Keratinocyte (primary cell): Measurements from ENCODE around the gene MESP2. TPM values are rescaled to one million over a fixed set of nuclear protein-coding genes. Genes with fewer than 3 reads are reported as not detected.

Experiments used
- DNase-seq: peaks from one replicate; pipeline ENCODE4 v3.0.0-alpha.2; 2011; ENCODE audit warnings: low read depth, missing footprints, low spot score
- FAIRE-seq: peaks from 2 replicates; lab custom pipeline; 2011; peaks lifted over from hg19 to GRCh38; lab: Jason Lieb, UNC
- H2AFZ ChIP-seq: 2 replicates; pipeline ENCODE4 v1.6.0; 2012; ENCODE audit warnings: low read length, control low read depth, inconsistent platforms; ENCODE audit not compliant: control insufficient read depth
- H3K27ac ChIP-seq: 2 replicates; pipeline ENCODE4 v1.5.1; 2011; ENCODE audit warnings: low read length; ENCODE audit not compliant: control insufficient read depth, insufficient read depth
- H3K27me3 ChIP-seq: 3 replicates; pipeline ENCODE4 v1.6.0; 2011; ENCODE audit warnings: low read length; ENCODE audit not compliant: control insufficient read depth, insufficient read depth; ENCODE audit errors: extremely low read depth
- H3K36me3 ChIP-seq, 2 experiments: 2 replicates in 1 of 2; 3 replicates in 1 of 2; pipeline ENCODE4 v1.5.1; 2011; ENCODE audit warnings: low read length in 2 of 2, mild to moderate bottlenecking in 1 of 2; ENCODE audit not compliant: control insufficient read depth in 2 of 2, insufficient read depth in 2 of 2; ENCODE audit errors: extremely low read depth in 1 of 2
- H3K4me1 ChIP-seq: 3 replicates; pipeline ENCODE4 v1.5.1; 2011; ENCODE audit warnings: low read length; ENCODE audit not compliant: control insufficient read depth, insufficient read depth; ENCODE audit errors: extremely low read depth
- H3K4me2 ChIP-seq: 3 replicates; pipeline ENCODE4 v1.6.0; 2011; ENCODE audit warnings: low read depth, low read length; ENCODE audit not compliant: control insufficient read depth, insufficient read depth; ENCODE audit errors: extremely low read depth
- H3K4me3 ChIP-seq, 3 experiments: fragments of 200-600 bp in 1 of 3; sonication (generic) in 1 of 3; 2 replicates in 2 of 3; 3 replicates in 1 of 3; pipeline ENCODE4 v1.5.1; 2011 to 2016; ENCODE audit warnings: low read length in 3 of 3, mild to moderate bottlenecking in 3 of 3, control low read depth in 2 of 3, inconsistent platforms in 1 of 3, low read depth in 1 of 3, mixed read lengths in 1 of 3, mixed run types in 1 of 3, moderate library complexity in 1 of 3; ENCODE audit not compliant: control insufficient read depth in 2 of 3, insufficient read depth in 2 of 3; ENCODE audit errors: extremely low read depth in 1 of 3
- H3K79me2 ChIP-seq: 2 replicates; pipeline ENCODE4 v1.6.0; 2012; ENCODE audit warnings: low read length; ENCODE audit not compliant: control insufficient read depth, insufficient read depth
- H3K9ac ChIP-seq: 3 replicates; pipeline ENCODE4 v1.6.0; 2011; ENCODE audit warnings: low read length; ENCODE audit not compliant: control insufficient read depth, insufficient read depth; ENCODE audit errors: extremely low read depth
- H3K9me1 ChIP-seq: 3 replicates; pipeline ENCODE4 v1.6.0; 2011; ENCODE audit warnings: low read length; ENCODE audit not compliant: control insufficient read depth, insufficient read depth; ENCODE audit errors: extremely low read depth
- H3K9me3 ChIP-seq: 2 replicates; pipeline ENCODE4 v1.5.1; 2012; ENCODE audit warnings: low read depth, low read length; ENCODE audit not compliant: control insufficient read depth
- H4K20me1 ChIP-seq: 3 replicates; pipeline ENCODE4 v1.6.0; 2011; ENCODE audit warnings: low read length; ENCODE audit not compliant: control insufficient read depth, insufficient read depth; ENCODE audit errors: extremely low read depth
- CTCF ChIP-seq, 3 experiments: IDR thresholded peaks in 1 of 3; conservative IDR thresholded peaks in 1 of 3; optimal IDR thresholded peaks in 1 of 3; 2 replicates in 2 of 3; 3 replicates in 1 of 3; pipeline versions ENCODE3 to v1.5.1; 2011; ENCODE audit warnings: low read length in 3 of 3, mild to moderate bottlenecking in 3 of 3, moderate library complexity in 2 of 3, control low read depth in 1 of 3, inconsistent platforms in 1 of 3; ENCODE audit not compliant: insufficient read depth in 2 of 3; ENCODE audit errors: extremely low read depth in 1 of 3
- EZH2 ChIP-seq: IDR thresholded peaks from one replicate; pipeline ENCODE4 v1.6.1; 2012; ENCODE audit warnings: inconsistent platforms, mild to moderate bottlenecking, low read length, moderate library complexity
- dilution Hi-C: fragments of 300-500 bp; cut with MboI; formaldehyde crosslinking; loops from one replicate; pipeline ENCODE4 v1.7.0; 2020; ENCODE audit warnings: low sequenced_read_pairs; ENCODE audit not compliant: extremely low pct_ligation_motif_present
- polyA plus RNA-seq, 5 experiments: library from polyadenylated mRNA; depleted of rRNA in 3 of 5; stranded (reverse) in 3 of 5; stranded (forward) in 1 of 5; unstranded in 1 of 5; fragments of >200 nt; gene quantifications; 1 replicate in 1 of 5; 2 replicates in 3 of 5; 3 replicates in 1 of 5; pipeline versions ENCODE4 v1.2.1 to v1.2.3, GENCODE V29; 2011 to 2012; ENCODE audit warnings: missing spikeins in 2 of 5, low read depth in 1 of 5, low replicate concordance in 1 of 5

MESP2 gene
- polyA plus RNA-seq, 1 donor (not counting 4 experiments of a cell fraction or from before 2014, with no cell fraction given): 0.39 TPM

- dilution Hi-C loops: no loop called here
- no peak overlapping the region for H3K9ac ChIP-seq
These were observed 27.1 kb upstream of the MESP2 start for GRCh38 chr15:89749054-89749453.

GRCh38 chr15:89749526-89749925 lies 26.6 kb upstream of the MESP2 start:
- no peak overlapping the region for H2AFZ ChIP-seq
- no peak overlapping the region for H3K27ac ChIP-seq
- peaks cover 7% of the 10 kb centered on the region for H3K27me3 ChIP-seq
- H3K79me2 ChIP-seq: no peaks in the 10 kb centered on the region
- no peaks in the 10 kb centered on the region for H4K20me1 ChIP-seq
- DNase-seq (no peak), FAIRE-seq (no peak)
- H3K4me3 ChIP-seq: no peak overlapping the region
- no peaks in the 10 kb centered on the region for H3K36me3 ChIP-seq
- H3K4me1 ChIP-seq: peaks cover 4% of the 10 kb centered on the region
- dilution Hi-C loops: no loop called here
- H3K4me2 ChIP-seq: peak overlapping the region; percentile 72
- TF ChIP-seq CTCF (optimal IDR thresholded peaks at IDR 0.05 in 1 of 3, IDR thresholded peaks at IDR 0.05 in 1 of 3, conservative IDR thresholded peaks at IDR 0.05 in 1 of 3; ENCODE audit: extremely low read depth in 1 of 3, insufficient read depth in 2 of 3, low read length in 3 of 3): no peak
- no peak for TF ChIP-seq EZH2
- H3K9ac ChIP-seq: no peak overlapping the region
- no peaks in the 10 kb centered on the region for H3K9me1 ChIP-seq
- no peaks in the 10 kb centered on the region for H3K9me3 ChIP-seq

More at GRCh38 chr15:89749054-89749453, 27.1 kb upstream of the MESP2 start:
- Histone ChIP-seq H3K9me3 (no peaks in the 10 kb centered on the region), H3K36me3 (no peaks in the 10 kb centered on the region), H3K27me3 (peaks cover 7% of the 10 kb centered on the region), H3K4me2 (no peak overlapping the region), H4K20me1 (no peaks in the 10 kb centered on the region), H2AFZ (no peak overlapping the region), H3K4me1 (peaks cover 4% of the 10 kb centered on the region), H3K9me1 (no peaks in the 10 kb centered on the region), H3K79me2 (no peaks in the 10 kb centered on the region), H3K4me3 (no peak overlapping the region), H3K27ac (no peak overlapping the region)
- DNase-seq (no peak), FAIRE-seq (no peak)
- TF ChIP-seq CTCF (optimal IDR thresholded peaks at IDR 0.05 in 1 of 3, IDR thresholded peaks at IDR 0.05 in 1 of 3, conservative IDR thresholded peaks at IDR 0.05 in 1 of 3; ENCODE audit: extremely low read depth in 1 of 3, insufficient read depth in 2 of 3, low read length in 3 of 3): no peak
- TF ChIP-seq EZH2: no peak
